Esophagus muscularis mucosa (tissue), 4 donors: ENCODE data around the gene ZBBX. TPM values are rescaled to one million over a fixed set of nuclear protein-coding genes. Genes with fewer than 3 reads are reported as not detected.
"Not testable (repeated sequence)": the region's sequence is repeated elsewhere in the genome, so short reads cannot be mapped to it uniquely, and the experiment has no call there.

Experiments used
- DNase-seq: peaks from one replicate; pipeline ENCODE4 v3.0.0-alpha.2; 2017; ENCODE audit errors: extremely low spot score
- H3K27ac ChIP-seq, 4 donors: fragments of 200-600 bp; sonication (generic); replicated peaks in 1 of 4; 1 replicate in 3 of 4; 2 replicates in 1 of 4; pipeline ENCODE4 v1.5.1; 2016 to 2019; ENCODE audit warnings: mild to moderate bottlenecking in 1 of 4
- H3K27me3 ChIP-seq, 4 donors: fragments of 200-600 bp; sonication (generic); one replicate each; pipeline versions ENCODE4 v1.5.1 to v1.6.0; 2016 to 2019
- H3K36me3 ChIP-seq, 4 donors: fragments of 200-600 bp; sonication (generic); one replicate each; pipeline ENCODE4 v1.5.1; 2016 to 2019
- H3K4me1 ChIP-seq, 4 donors: fragments of 200-600 bp; sonication (generic); one replicate each; pipeline ENCODE4 v1.5.1; 2016 to 2019
- H3K4me3 ChIP-seq, 4 donors: fragments of 200-600 bp; sonication (generic); 1 replicate in 2 of 4; 2 replicates in 2 of 4; pipeline ENCODE4 v1.5.1; 2016 to 2019; ENCODE audit warnings: mild to moderate bottlenecking in 4 of 4, moderate library complexity in 1 of 4
- H3K9me3 ChIP-seq, 4 donors: fragments of 200-600 bp; sonication (generic); 1 replicate in 3 of 4; 2 replicates in 1 of 4; pipeline ENCODE4 v1.5.1; 2016 to 2019
- CTCF ChIP-seq, 3 experiments: fragments of 200-600 bp in 2 of 3; fragments of 450-650 bp in 1 of 3; sonication (generic) in 2 of 3; IDR thresholded peaks; one replicate each; pipeline ENCODE4 v1.5.1; 2017 to 2019; ENCODE audit warnings: antibody characterized with exemption in 3 of 3, mild to moderate bottlenecking in 2 of 3, moderate library complexity in 1 of 3
- EP300 ChIP-seq: sonication (generic); formaldehyde crosslinking; IDR thresholded peaks from one replicate; pipeline ENCODE4 v1.6.1; 2017; ENCODE audit warnings: antibody characterized with exemption
- POLR2A ChIP-seq: fragments of 450-650 bp; IDR thresholded peaks from one replicate; pipeline ENCODE4 v1.6.1; 2017; ENCODE audit warnings: antibody characterized with exemption, moderate library complexity, mild to moderate bottlenecking, low read depth
- POLR2AphosphoS5 ChIP-seq, 2 donors: sonication (generic); formaldehyde crosslinking; IDR thresholded peaks; one replicate each; pipeline ENCODE4 v1.6.1; 2017; ENCODE audit warnings: antibody characterized with exemption in 2 of 2
- WGBS: methylation state at CpG from one replicate; pipeline ENCODE4 v1.1.5; 2018; 5-methylcytosine and 5-hydroxymethylcytosine counted together
- intact Hi-C: fragments of 100-400 bp; cut with DNase I; formaldehyde crosslinking; loops from one replicate; pipeline ENCODE4 v1.15.1; 2023
- total RNA-seq, 4 donors: library from RNA; depleted of rRNA; stranded (reverse); fragments of >200 nt; gene quantifications; one replicate each; pipeline versions ENCODE4 v1.1.0 to v1.2.1, GENCODE V29; 2016

Gene ZBBX, protein sequence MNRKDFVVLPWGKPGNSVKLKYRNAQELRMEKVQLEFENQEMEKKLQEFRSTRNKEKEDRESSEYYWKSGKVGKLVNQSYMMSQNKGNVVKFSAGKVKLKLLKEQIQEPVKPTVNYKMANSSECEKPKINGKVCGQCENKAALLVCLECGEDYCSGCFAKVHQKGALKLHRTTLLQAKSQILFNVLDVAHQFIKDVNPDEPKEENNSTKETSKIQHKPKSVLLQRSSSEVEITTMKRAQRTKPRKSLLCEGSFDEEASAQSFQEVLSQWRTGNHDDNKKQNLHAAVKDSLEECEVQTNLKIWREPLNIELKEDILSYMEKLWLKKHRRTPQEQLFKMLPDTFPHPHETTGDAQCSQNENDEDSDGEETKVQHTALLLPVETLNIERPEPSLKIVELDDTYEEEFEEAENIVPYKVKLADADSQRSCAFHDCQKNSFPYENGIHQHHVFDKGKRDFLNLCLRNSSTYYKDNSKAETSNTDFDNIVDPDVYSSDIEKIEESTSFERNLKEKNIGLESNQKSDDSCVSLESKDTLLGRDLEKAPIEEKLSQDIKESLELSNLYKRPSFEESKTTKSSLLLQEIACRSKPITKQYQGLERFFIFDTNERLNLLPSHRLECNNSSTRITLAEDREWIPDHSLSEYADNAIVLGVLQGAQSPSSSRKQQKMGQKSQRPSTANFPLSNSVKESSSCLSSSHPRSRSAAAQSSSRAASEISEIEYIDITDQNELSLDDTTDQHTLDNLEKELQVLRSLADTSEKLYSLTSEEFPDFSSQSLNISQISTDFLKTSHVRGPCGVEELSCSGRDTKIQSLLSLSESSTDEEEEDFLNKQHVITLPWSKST
- under 1 TPM in 1 of 4 donors, not detected in 3; 0.17 TPM for total RNA-seq

DNA sequence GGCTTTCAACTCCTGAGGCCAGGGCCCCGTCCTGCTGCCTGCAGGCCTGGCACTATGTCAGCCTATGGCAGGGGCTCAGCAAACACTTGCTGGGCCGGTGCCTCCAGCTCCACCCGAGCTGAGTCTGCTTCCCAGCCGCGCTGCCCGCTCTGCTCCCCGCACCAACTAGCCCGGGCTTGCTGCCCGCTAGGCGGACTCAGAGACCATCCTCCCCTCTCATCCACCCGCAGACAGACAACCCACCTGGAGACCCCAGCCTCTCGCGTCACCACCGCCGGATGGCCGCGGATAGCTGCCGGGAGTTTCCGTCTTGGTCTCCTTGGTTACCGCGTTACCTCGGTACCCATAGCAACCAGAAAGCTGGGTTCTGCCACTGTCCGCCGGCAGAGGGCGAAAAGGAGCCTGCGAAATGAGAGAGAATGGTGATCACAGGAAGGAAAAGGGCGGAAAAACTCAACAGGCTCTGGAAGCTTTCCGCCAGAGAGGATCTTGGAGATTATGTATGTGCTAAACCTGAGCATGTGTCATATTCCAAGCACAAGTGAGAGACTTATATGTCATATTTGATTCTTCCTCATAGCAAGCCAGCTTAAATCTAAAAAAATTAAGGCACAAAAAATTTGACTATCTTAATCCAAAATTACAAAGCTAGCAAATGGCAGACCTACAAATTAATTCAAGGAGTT is at the start of gene ZBBX:
Gene ZBBX (minus strand): TSS at position 294 of the 686 bp plus-strand sequence. CDS start 7,396 bp downstream, outside the sequence.
- no peaks in the 10 kb centered on the region for H3K9me3 ChIP-seq

GRCh38 chr3:167426962-167427361 is 46.9 kb upstream of the ZBBX start:
- intact Hi-C loops, H3K4me1 ChIP-seq, DNase-seq, H3K27ac ChIP-seq, H3K27me3 ChIP-seq, H3K36me3 ChIP-seq, H3K4me3 ChIP-seq: not testable (repeated sequence)
- peaks cover 0 to 23% (median 15%) of the 10 kb centered on the region in 4 donors for H3K9me3 ChIP-seq
- 91% methylated on average over 3 of the region's 3 CpGs for WGBS

More for the DNA sequence above, at the start of gene ZBBX:
- peaks cover 7 to 10% (median 8%) of the 10 kb centered on the region in 4 donors for H3K4me1 ChIP-seq
- intact Hi-C loops, result no loop called here
- no peak within 1 kb of the TSS for H3K27ac ChIP-seq
- no peaks in the 10 kb centered on the region for H3K27me3 ChIP-seq
- no peak for DNase-seq
- no peak for TF ChIP-seq POLR2A
- TF ChIP-seq CTCF (IDR thresholded peaks at IDR 0.05), result peak; percentile 71 to 86 (median 82)
- H3K36me3 ChIP-seq, result no peaks in the 10 kb centered on the region
- H3K4me3 ChIP-seq, result peak within 1 kb of the TSS; percentile 45 to 59 (median 50)
- 3% methylated on average over 21 of the region's 28 CpGs for WGBS

- H3K4me3 ChIP-seq, H3K27ac ChIP-seq, intact Hi-C loops, H3K27me3 ChIP-seq, DNase-seq, H3K4me1 ChIP-seq, H3K36me3 ChIP-seq: not testable (repeated sequence)
- H3K9me3 ChIP-seq, result peaks cover 0 to 14% (median 12%) of the 10 kb centered on the region in 4 donors
- 88% methylated on average over 4 of the region's 4 CpGs for WGBS
Observed at GRCh38 chr3:167422396-167422795, 42.3 kb upstream of the ZBBX start.

GRCh38 chr3:167409611-167410010 is 29.5 kb upstream of the ZBBX start:
- TF ChIP-seq EP300 (no peak), POLR2A (no peak), CTCF (IDR thresholded peaks at IDR 0.05) (no peak), POLR2AphosphoS5 (IDR thresholded peaks at IDR 0.05) (no peak)
- no peak for DNase-seq
- H3K4me3 ChIP-seq, result no peak overlapping the region
- H3K27ac ChIP-seq, result no peak overlapping the region
- H3K36me3 ChIP-seq, result no peaks in the 10 kb centered on the region
- H3K27me3 ChIP-seq, result no peaks in the 10 kb centered on the region
- no peaks in the 10 kb centered on the region for H3K4me1 ChIP-seq
- 43% methylated on average over 1 of the region's 1 CpG for WGBS
- intact Hi-C loops, result no loop called here
- H3K9me3 ChIP-seq, result no peaks in the 10 kb centered on the region

DNA sequence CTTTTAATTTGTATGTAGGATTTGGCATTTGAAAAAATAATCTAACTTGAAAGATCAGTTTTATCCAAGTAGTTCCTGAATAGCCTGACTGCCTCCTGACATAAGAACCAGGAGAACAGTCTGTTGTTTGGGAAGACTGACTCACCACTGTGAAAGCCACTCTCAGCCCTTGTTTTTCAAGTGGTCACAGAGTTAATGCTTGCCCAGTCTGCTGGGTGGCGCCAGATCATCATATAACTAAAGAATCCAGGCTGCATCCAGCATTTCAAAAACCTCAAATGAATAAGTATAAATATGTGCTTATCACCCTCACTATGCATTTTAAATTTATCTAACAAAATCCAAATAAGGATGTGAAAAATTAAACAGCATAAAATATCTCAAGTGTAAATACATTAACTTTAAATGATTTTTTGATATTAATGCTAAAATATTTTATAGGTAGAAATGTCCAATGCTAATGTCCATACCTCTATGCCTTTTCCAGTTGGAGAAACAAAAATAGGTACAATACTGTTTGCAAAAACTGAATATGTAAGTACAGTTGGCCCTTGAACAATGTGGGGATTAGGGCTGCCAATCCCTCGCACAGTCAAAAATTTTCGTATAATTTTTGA is 26.9 kb upstream of the ZBBX start:
- WGBS, result 65% methylated on average over 3 of the region's 3 CpGs
- intact Hi-C loops, result no loop called here
- Histone ChIP-seq H3K36me3 (no peaks in the 10 kb centered on the region), H3K4me3 (no peak overlapping the region), H3K4me1 (no peaks in the 10 kb centered on the region), H3K27me3 (no peaks in the 10 kb centered on the region), H3K9me3 (no peaks in the 10 kb centered on the region), H3K27ac (no peak overlapping the region)
- DNase-seq, result no peak
- TF ChIP-seq POLR2A (no peak), EP300 (no peak), CTCF (IDR thresholded peaks at IDR 0.05) (peak in 2 of 3 experiments; percentile 20 to 34)
